Measurements from ENCODE around the gene CHCHD1. TPM values are rescaled to one million over a fixed set of nuclear protein-coding genes. Genes with fewer than 3 reads are reported as not detected.
A peak's percentile ranks its signal among the peaks of the same experiment; 100 is the strongest.

CHCHD1 gene
- total and polyA plus RNA-seq, 7 experiments from 2014 or later: 5.6 to 49.6 (median 17.1) TPM

- Histone ChIP-seq H3K4me1 (ENCODE audit: control insufficient read depth in 2 of 2, insufficient read depth in 2 of 2, low read length in 2 of 2) (peaks cover 22 to 42% of the 10 kb centered on the region in 2 donors), H3K36me3 (ENCODE audit: control insufficient read depth in 2 of 3, insufficient read depth in 3 of 3, low read length in 3 of 3) (peaks cover 3 to 40% (median 5%) of the 10 kb centered on the region in 3 experiments), H3K27me3 (ENCODE audit: control insufficient read depth in 2 of 2, insufficient read depth in 2 of 2, low read length in 2 of 2) (no peaks in the 10 kb centered on the region), H3K27ac (ENCODE audit: low read depth, low read length) (no peak overlapping the region), H3K4me3 (ENCODE audit: low read length) (no peak overlapping the region), H3K9me3 (ENCODE audit: control insufficient read depth in 2 of 3, low read length in 3 of 3) (no peaks in the 10 kb centered on the region)
- H3K4me1 Mint-ChIP-seq: peaks cover 33 to 70% (median 60%) of the 10 kb centered on the region in 7 donors
- H3K27me3 Mint-ChIP-seq: no peaks in the 10 kb centered on the region
- DNase-seq (no peak), ATAC-seq (no peak)
- H3K9me3 Mint-ChIP-seq: no peaks in the 10 kb centered on the region
- H3K27ac Mint-ChIP-seq: peak overlapping the region in 3 of 9 donors; percentile 48 to 70 (median 63)
- ChIA-PET POLR2A (interaction anchor here (0.6 to 2.1 kb wide), 6 partner anchors 9 to 1662 kb away, joined by 3 to 8 read pairs (median 4); a partner anchor contains a TSS), CTCF (no interaction called here)
- H3K4me3 Mint-ChIP-seq: peak overlapping the region; percentile 32 to 100 (median 66)
- intact Hi-C loops (cut with micrococcal nuclease): loop anchor here in 1 of 2 donors (10.0 kb wide), 1 partner anchor 1468 kb away; the partner anchor contains the start of gene VDAC2
- peaks cover 8 to 26% (median 22%) of the 10 kb centered on the region in 5 donors for H3K36me3 Mint-ChIP-seq
These were observed 35.1 kb upstream of the CHCHD1 start for GRCh38 chr10:73746721-73747120.

GRCh38 chr10:73750819-73751218 lies 31.0 kb upstream of the CHCHD1 start:
- H3K27me3 ChIP-seq (ENCODE audit: control insufficient read depth in 2 of 2, insufficient read depth in 2 of 2, low read length in 2 of 2): no peaks in the 10 kb centered on the region
- H3K4me3 Mint-ChIP-seq: no peak overlapping the region
- no peak for ATAC-seq
- ChIA-PET POLR2A (interaction anchor here (0.7 kb wide), 1 partner anchor 9 kb away, joined by 3 read pairs; no protein-coding TSS in a partner anchor), CTCF (interaction anchor here (1.5 kb wide), 1 partner anchor 18 kb away, joined by 4 read pairs; no protein-coding TSS in a partner anchor)
- H3K4me1 ChIP-seq (ENCODE audit: control insufficient read depth in 2 of 2, insufficient read depth in 2 of 2, low read length in 2 of 2): peaks cover 7 to 28% of the 10 kb centered on the region in 2 donors
- no peaks in the 10 kb centered on the region for H3K27me3 Mint-ChIP-seq
- intact Hi-C loops (cut with micrococcal nuclease): no loop called here
- H3K4me1 Mint-ChIP-seq: peaks cover 33 to 51% (median 46%) of the 10 kb centered on the region in 7 donors
- H3K27ac Mint-ChIP-seq: peak overlapping the region in 1 of 9 donors; percentile 23
- H3K36me3 Mint-ChIP-seq: peaks cover 8 to 42% (median 32%) of the 10 kb centered on the region in 5 donors
- no peaks in the 10 kb centered on the region for H3K9me3 ChIP-seq (ENCODE audit: control insufficient read depth in 2 of 3, low read length in 3 of 3)
- no peak overlapping the region for H3K4me3 ChIP-seq (ENCODE audit: low read length)
- H3K9me3 Mint-ChIP-seq: no peaks in the 10 kb centered on the region
- no peak for DNase-seq
- peaks cover 17 to 69% (median 33%) of the 10 kb centered on the region in 3 experiments for H3K36me3 ChIP-seq (ENCODE audit: control insufficient read depth in 2 of 3, insufficient read depth in 3 of 3, low read length in 3 of 3)
- peak overlapping the region; percentile 17 for H3K27ac ChIP-seq (ENCODE audit: low read depth, low read length)

GRCh38 chr10:73756183-73756582 lies 25.7 kb upstream of the CHCHD1 start:
- Histone ChIP-seq H3K36me3 (ENCODE audit: control insufficient read depth in 2 of 3, insufficient read depth in 3 of 3, low read length in 3 of 3) (peaks cover 20 to 69% (median 44%) of the 10 kb centered on the region in 3 experiments), H3K4me1 (ENCODE audit: control insufficient read depth in 2 of 2, insufficient read depth in 2 of 2, low read length in 2 of 2) (peaks cover 10 to 32% of the 10 kb centered on the region in 2 donors), H3K9me3 (ENCODE audit: control insufficient read depth in 2 of 3, low read length in 3 of 3) (no peaks in the 10 kb centered on the region), H3K27ac (ENCODE audit: low read depth, low read length) (no peak overlapping the region), H3K27me3 (ENCODE audit: control insufficient read depth in 2 of 2, insufficient read depth in 2 of 2, low read length in 2 of 2) (no peaks in the 10 kb centered on the region), H3K4me3 (ENCODE audit: low read length) (no peak overlapping the region)
- ATAC-seq (no peak), DNase-seq (no peak)
- intact Hi-C loops (cut with micrococcal nuclease): no loop called here
- POLR2A ChIA-PET: interaction anchor here (0.7 to 1.4 kb wide), 4 partner anchors 10 to 16 kb away, joined by 3 to 4 read pairs (median 4); a partner anchor contains a TSS
- Mint-ChIP-seq H3K27me3 (no peaks in the 10 kb centered on the region), H3K27ac (peak overlapping the region in 5 of 9 donors; percentile 13 to 81 (median 15)), H3K4me3 (no peak overlapping the region), H3K9me3 (no peaks in the 10 kb centered on the region), H3K4me1 (peaks cover 25 to 53% (median 50%) of the 10 kb centered on the region in 7 donors), H3K36me3 (peaks cover 0 to 44% (median 28%) of the 10 kb centered on the region in 5 donors)
- CTCF ChIA-PET: no interaction called here

- Histone ChIP-seq H3K9me3 (ENCODE audit: control insufficient read depth in 2 of 3, low read length in 3 of 3) (no peaks in the 10 kb centered on the region), H3K36me3 (ENCODE audit: control insufficient read depth in 2 of 3, insufficient read depth in 3 of 3, low read length in 3 of 3) (peaks cover 24 to 70% (median 40%) of the 10 kb centered on the region in 3 experiments), H3K4me1 (ENCODE audit: control insufficient read depth in 2 of 2, insufficient read depth in 2 of 2, low read length in 2 of 2) (peaks cover 10 to 59% of the 10 kb centered on the region in 2 donors), H3K27me3 (ENCODE audit: control insufficient read depth in 2 of 2, insufficient read depth in 2 of 2, low read length in 2 of 2) (no peaks in the 10 kb centered on the region), H3K27ac (ENCODE audit: low read depth, low read length) (peak overlapping the region; percentile 56), H3K4me3 (ENCODE audit: low read length) (peak overlapping the region; percentile 19)
- peak overlapping the region; percentile 26 to 79 (median 66) for H3K27ac Mint-ChIP-seq
- ATAC-seq (peak; percentile 40), DNase-seq (no peak)
- intact Hi-C loops (cut with micrococcal nuclease): no loop called here
- H3K27me3 Mint-ChIP-seq: no peaks in the 10 kb centered on the region
- ChIA-PET POLR2A (interaction anchor here (0.6 to 2.9 kb wide), 8 partner anchors 10 to 40 kb away, joined by 3 to 25 read pairs (median 4); partner anchors contain the start of gene SEC24C), CTCF (interaction anchor here (0.6 to 2.4 kb wide), 3 partner anchors 10 to 116 kb away, joined by 3 to 11 read pairs (median 3); partner anchors contain the start of gene CHCHD1)
- H3K9me3 Mint-ChIP-seq: no peaks in the 10 kb centered on the region
- peak overlapping the region in 8 of 10 donors; percentile 14 to 55 (median 39) for H3K4me3 Mint-ChIP-seq
- H3K36me3 Mint-ChIP-seq: peaks cover 3 to 51% (median 32%) of the 10 kb centered on the region in 5 donors
- peaks cover 22 to 54% (median 41%) of the 10 kb centered on the region in 7 donors for H3K4me1 Mint-ChIP-seq
These were observed 22.9 kb upstream of the CHCHD1 start for GRCh38 chr10:73758704-73759511.

- H3K4me3 Mint-ChIP-seq: peak overlapping the region in 7 of 10 donors; percentile 13 to 55 (median 40)
- peaks cover 24 to 69% (median 37%) of the 10 kb centered on the region in 3 experiments for H3K36me3 ChIP-seq (ENCODE audit: control insufficient read depth in 2 of 3, insufficient read depth in 3 of 3, low read length in 3 of 3)
These were observed 22.2 kb upstream of the CHCHD1 start for GRCh38 chr10:73759512-73760115.

GRCh38 chr10:73761781-73762180 lies 20.1 kb upstream of the CHCHD1 start:
- peaks cover 31 to 81% (median 53%) of the 10 kb centered on the region in 3 experiments for H3K36me3 ChIP-seq (ENCODE audit: control insufficient read depth in 2 of 3, insufficient read depth in 3 of 3, low read length in 3 of 3)
- peak overlapping the region in 5 of 9 donors; percentile 16 to 82 (median 56) for H3K27ac Mint-ChIP-seq
- no peak for ATAC-seq
- ChIA-PET CTCF (no interaction called here), POLR2A (interaction anchor here (1.3 to 3.5 kb wide), 2 partner anchors 8 to 11 kb away, joined by 4 to 10 read pairs; a partner anchor contains a TSS)
- peaks cover 15 to 51% (median 32%) of the 10 kb centered on the region in 7 donors for H3K4me1 Mint-ChIP-seq
- H3K27ac ChIP-seq (ENCODE audit: low read depth, low read length): no peak overlapping the region
- intact Hi-C loops (cut with micrococcal nuclease): no loop called here
- no peaks in the 10 kb centered on the region for H3K9me3 ChIP-seq (ENCODE audit: control insufficient read depth in 2 of 3, low read length in 3 of 3)
- H3K4me1 ChIP-seq (ENCODE audit: control insufficient read depth in 2 of 2, insufficient read depth in 2 of 2, low read length in 2 of 2): peaks cover 10 to 61% of the 10 kb centered on the region in 2 donors
- H3K9me3 Mint-ChIP-seq: no peaks in the 10 kb centered on the region
- no peak for DNase-seq
- H3K4me3 ChIP-seq (ENCODE audit: low read length): no peak overlapping the region
- no peaks in the 10 kb centered on the region for H3K27me3 Mint-ChIP-seq
- peaks cover 17 to 59% (median 41%) of the 10 kb centered on the region in 5 donors for H3K36me3 Mint-ChIP-seq
- H3K27me3 ChIP-seq (ENCODE audit: control insufficient read depth in 2 of 2, insufficient read depth in 2 of 2, low read length in 2 of 2): no peaks in the 10 kb centered on the region
- no peak overlapping the region for H3K4me3 Mint-ChIP-seq

More at GRCh38 chr10:73759512-73760115, 22.2 kb upstream of the CHCHD1 start:
- peak overlapping the region; percentile 26 to 79 (median 72) for H3K27ac Mint-ChIP-seq
- H3K9me3 ChIP-seq (ENCODE audit: control insufficient read depth in 2 of 3, low read length in 3 of 3): no peaks in the 10 kb centered on the region
- intact Hi-C loops (cut with micrococcal nuclease): no loop called here
- H3K4me1 Mint-ChIP-seq: peaks cover 22 to 55% (median 41%) of the 10 kb centered on the region in 7 donors
- CTCF ChIA-PET: interaction anchor here (2.4 kb wide), 1 partner anchor 10 kb away, joined by 11 read pairs; no protein-coding TSS in a partner anchor
- DNase-seq (peak in 3 of 9 donors; percentile 12 to 40 (median 19)), ATAC-seq (peak; percentile 92)
- peaks cover 10 to 61% of the 10 kb centered on the region in 2 donors for H3K4me1 ChIP-seq (ENCODE audit: control insufficient read depth in 2 of 2, insufficient read depth in 2 of 2, low read length in 2 of 2)
- H3K9me3 Mint-ChIP-seq: no peaks in the 10 kb centered on the region
- H3K27me3 ChIP-seq (ENCODE audit: control insufficient read depth in 2 of 2, insufficient read depth in 2 of 2, low read length in 2 of 2): no peaks in the 10 kb centered on the region
- H3K4me3 ChIP-seq (ENCODE audit: low read length): peak overlapping the region; percentile 5
- no peaks in the 10 kb centered on the region for H3K27me3 Mint-ChIP-seq
- POLR2A ChIA-PET: interaction anchor here (0.6 to 2.9 kb wide), 7 partner anchors 9 to 28 kb away, joined by 3 to 25 read pairs (median 3); a partner anchor contains a TSS
- peaks cover 4 to 51% (median 29%) of the 10 kb centered on the region in 5 donors for H3K36me3 Mint-ChIP-seq
- H3K27ac ChIP-seq (ENCODE audit: low read depth, low read length): peak overlapping the region; percentile 56
